ENCODE data around the gene TENM3. TPM values are rescaled to one million over a fixed set of nuclear protein-coding genes. Genes with fewer than 3 reads are reported as not detected.

Gene TENM3
- total and polyA plus RNA-seq, 12 donors: 0.20 to 6.6 (median 3.5) TPM

DNA sequence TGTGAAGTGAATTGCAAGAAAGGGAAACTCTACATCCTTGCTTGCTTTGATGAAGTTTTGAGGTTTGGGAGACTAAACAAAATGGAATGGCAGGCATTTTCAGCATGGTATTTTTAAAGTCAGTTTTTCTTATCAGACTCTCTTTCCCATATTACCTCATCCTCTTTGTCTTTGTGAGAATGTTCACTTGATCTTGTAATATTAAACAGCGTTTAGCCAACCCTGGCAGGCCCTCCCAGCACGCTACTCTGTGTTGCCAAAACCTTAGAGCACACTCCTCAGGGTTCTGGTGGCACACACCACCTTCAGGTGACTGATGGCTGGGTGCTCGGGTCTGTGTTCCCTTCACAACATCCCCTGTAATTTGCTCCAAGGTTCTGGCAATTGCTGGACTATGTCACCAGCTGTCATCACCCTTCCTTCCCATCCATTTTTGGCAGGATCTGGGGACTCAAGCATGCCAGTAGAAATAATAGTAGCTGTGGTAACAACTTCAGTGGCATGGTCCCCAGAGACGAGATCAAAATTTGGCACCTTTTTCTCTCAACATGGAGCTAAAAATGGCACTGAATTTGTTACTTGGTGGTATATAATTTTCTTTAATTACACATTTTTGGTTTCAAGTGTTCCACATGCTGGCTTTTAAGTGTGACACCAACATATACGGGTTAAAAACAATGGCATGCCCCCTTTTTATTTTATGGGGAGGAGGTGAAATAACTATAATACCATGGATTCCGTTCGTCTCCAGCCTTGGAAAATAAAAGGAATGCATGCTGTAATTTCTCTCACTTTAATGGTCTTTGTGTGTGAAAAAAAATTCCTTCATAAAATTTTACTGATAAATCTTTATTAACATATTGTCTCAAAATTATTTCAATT lies 400.8 kb downstream of the TENM3 start:
- no peak overlapping the region for H3K4me3 ChIP-seq
- peaks cover 0 to 20% (median 12%) of the 10 kb centered on the region in 11 donors for H3K9me3 ChIP-seq
- 19 to 41% methylated on average over 7 of the region's 7 CpGs for WGBS, 2 donors
- ATAC-seq (peak; percentile 76 to 100 (median 97)), DNase-seq (peak; percentile 16 to 69)
- intact Hi-C loops (cut with DNase I): loop anchor here in 1 of 10 donors (5.0 kb wide), 1 partner anchor 38 kb away; no protein-coding TSS in a partner anchor
- TF ChIP-seq, protein P1, sequence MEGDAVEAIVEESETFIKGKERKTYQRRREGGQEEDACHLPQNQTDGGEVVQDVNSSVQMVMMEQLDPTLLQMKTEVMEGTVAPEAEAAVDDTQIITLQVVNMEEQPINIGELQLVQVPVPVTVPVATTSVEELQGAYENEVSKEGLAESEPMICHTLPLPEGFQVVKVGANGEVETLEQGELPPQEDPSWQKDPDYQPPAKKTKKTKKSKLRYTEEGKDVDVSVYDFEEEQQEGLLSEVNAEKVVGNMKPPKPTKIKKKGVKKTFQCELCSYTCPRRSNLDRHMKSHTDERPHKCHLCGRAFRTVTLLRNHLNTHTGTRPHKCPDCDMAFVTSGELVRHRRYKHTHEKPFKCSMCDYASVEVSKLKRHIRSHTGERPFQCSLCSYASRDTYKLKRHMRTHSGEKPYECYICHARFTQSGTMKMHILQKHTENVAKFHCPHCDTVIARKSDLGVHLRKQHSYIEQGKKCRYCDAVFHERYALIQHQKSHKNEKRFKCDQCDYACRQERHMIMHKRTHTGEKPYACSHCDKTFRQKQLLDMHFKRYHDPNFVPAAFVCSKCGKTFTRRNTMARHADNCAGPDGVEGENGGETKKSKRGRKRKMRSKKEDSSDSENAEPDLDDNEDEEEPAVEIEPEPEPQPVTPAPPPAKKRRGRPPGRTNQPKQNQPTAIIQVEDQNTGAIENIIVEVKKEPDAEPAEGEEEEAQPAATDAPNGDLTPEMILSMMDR (IDR thresholded peaks at IDR 0.05): no peak
- H3K27ac ChIP-seq: peak overlapping the region in 4 of 10 donors; percentile 2 to 36 (median 20)
- no peaks in the 10 kb centered on the region for H3K36me3 ChIP-seq
- no peaks in the 10 kb centered on the region for H3K27me3 ChIP-seq
- peaks cover 0 to 17% (median 6%) of the 10 kb centered on the region in 9 donors for H3K4me1 ChIP-seq

DNA sequence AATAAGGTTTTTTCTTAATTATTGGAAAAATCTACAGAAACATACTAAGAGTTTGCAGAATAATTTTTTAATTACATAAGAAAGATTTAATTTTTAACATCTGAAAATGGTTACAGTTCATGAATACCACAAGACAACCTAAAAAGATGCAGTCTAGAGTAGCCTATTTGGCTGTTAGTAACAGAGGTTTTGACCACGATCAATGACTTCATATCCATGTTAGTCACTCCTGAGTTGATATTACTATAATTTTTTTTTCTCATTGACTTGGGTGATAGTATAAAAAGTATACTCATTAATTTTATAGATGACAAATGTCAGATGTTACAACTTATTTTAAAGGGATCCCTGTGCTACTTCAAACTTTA lies 401.5 kb downstream of the TENM3 start:
- intact Hi-C loops (cut with DNase I): loop anchor here in 1 of 10 donors (5.0 kb wide), 1 partner anchor 38 kb away; no protein-coding TSS in a partner anchor
- Histone ChIP-seq H3K9me3 (peaks cover 0 to 20% (median 12%) of the 10 kb centered on the region in 11 donors), H3K36me3 (no peaks in the 10 kb centered on the region), H3K4me3 (no peak overlapping the region), H3K27me3 (no peaks in the 10 kb centered on the region), H3K4me1 (peaks cover 0 to 17% (median 6%) of the 10 kb centered on the region in 9 donors), H3K27ac (peak overlapping the region in 1 of 10 donors; percentile 17)
- WGBS, 2 donors: 82 to 88% methylated on average over 1 of the region's 1 CpG
- TF ChIP-seq, protein P1 (IDR thresholded peaks at IDR 0.05): no peak
- no peak for DNase-seq
- ATAC-seq: no peak

DNA sequence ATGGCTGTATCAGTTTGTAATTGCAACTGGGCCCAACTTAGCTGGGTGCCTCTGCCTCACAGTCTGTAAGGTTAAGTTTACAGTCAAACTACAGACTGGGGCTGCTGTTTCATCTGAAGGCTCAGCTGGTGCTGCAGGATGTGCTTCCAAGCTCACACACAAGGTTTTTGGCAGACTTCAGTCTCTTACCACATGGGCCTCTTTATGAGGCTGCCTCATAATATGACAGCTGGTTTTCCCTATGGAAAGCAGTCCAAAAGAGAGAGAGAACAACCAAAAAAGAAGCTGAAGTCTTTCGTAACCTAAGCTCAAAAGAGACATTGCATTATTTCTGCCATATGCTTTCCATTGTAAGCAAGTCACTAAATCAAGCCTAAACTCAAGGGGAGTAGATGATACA lies 402.3 kb downstream of the TENM3 start:
- no peak overlapping the region for H3K4me3 ChIP-seq
- WGBS, 2 donors: 90 to 96% methylated on average over 1 of the region's 1 CpG
- DNase-seq (no peak), ATAC-seq (no peak)
- H3K27me3 ChIP-seq: no peaks in the 10 kb centered on the region
- TF ChIP-seq, protein P1 (IDR thresholded peaks at IDR 0.05): no peak
- intact Hi-C loops (cut with DNase I): no loop called here
- peaks cover 0 to 20% (median 12%) of the 10 kb centered on the region in 11 donors for H3K9me3 ChIP-seq
- no peak overlapping the region for H3K27ac ChIP-seq
- peaks cover 0 to 17% (median 6%) of the 10 kb centered on the region in 9 donors for H3K4me1 ChIP-seq
- H3K36me3 ChIP-seq: no peaks in the 10 kb centered on the region

DNA sequence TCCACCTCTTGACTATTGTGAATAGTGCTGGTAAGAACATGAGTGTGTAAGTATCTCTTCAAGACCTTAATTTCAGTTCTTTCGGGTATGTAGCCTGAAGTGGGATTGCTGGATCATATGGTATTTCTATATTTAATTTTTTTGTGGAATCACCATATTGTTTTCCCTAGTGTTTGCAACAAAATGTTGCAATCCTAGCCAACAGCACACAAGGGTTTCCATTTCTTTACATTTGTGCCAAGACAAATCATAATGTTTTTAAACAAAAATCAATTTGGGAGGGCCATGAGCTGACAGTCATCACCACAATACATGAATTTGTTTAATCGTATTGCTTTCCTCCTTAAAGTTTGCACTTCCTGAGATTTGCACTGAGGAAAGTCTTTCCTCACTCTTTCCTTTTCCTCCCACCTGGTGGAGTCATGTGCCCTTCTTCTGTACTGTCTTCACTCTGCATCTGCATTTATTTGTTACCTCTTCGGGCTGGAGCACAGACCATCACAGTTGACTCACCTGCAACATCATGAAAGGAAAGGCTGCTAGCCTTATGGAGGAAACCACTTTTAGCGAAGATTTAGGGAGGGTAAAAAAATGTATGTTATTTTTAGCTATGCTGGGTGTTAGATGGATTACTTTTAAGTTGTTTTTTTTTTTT lies 404.6 kb downstream of the TENM3 start:
- peaks cover 0 to 16% (median 6%) of the 10 kb centered on the region in 9 donors for H3K4me1 ChIP-seq
- DNase-seq (no peak), ATAC-seq (no peak)
- TF ChIP-seq, protein P1 (IDR thresholded peaks at IDR 0.05): no peak
- 73 to 85% methylated on average over 4 of the region's 4 CpGs for WGBS, 2 donors
- peaks cover 0 to 20% (median 12%) of the 10 kb centered on the region in 11 donors for H3K9me3 ChIP-seq
- no peak overlapping the region for H3K27ac ChIP-seq
- H3K27me3 ChIP-seq: no peaks in the 10 kb centered on the region
- no peaks in the 10 kb centered on the region for H3K36me3 ChIP-seq
- intact Hi-C loops (cut with DNase I): no loop called here
- no peak overlapping the region for H3K4me3 ChIP-seq
